Eye (tissue), 1 donor: ENCODE measurements around the gene HSD17B11.
"Not testable (repeated sequence)": the region's sequence is repeated elsewhere in the genome, so short reads cannot be mapped to it uniquely, and the experiment has no call there.

Source experiments
- DNase-seq: peaks from one replicate; pipeline ENCODE4 v3.0.0-alpha.2; 2015

The HSD17B11 gene

GRCh38 chr4:87354168-87355102 lies 36.6 kb downstream of the HSD17B11 start:
- no peak for DNase-seq

- DNase-seq = peak; percentile 68
Measured at GRCh38 chr4:87353592-87353991, 37.4 kb downstream of the HSD17B11 start.

GRCh38 chr4:87345139-87345538 lies 45.8 kb downstream of the HSD17B11 start:
- DNase-seq = peak; percentile 5

- DNase-seq = no peak
Measured at GRCh38 chr4:87342872-87343271, 48.1 kb downstream of the HSD17B11 start.

DNA sequence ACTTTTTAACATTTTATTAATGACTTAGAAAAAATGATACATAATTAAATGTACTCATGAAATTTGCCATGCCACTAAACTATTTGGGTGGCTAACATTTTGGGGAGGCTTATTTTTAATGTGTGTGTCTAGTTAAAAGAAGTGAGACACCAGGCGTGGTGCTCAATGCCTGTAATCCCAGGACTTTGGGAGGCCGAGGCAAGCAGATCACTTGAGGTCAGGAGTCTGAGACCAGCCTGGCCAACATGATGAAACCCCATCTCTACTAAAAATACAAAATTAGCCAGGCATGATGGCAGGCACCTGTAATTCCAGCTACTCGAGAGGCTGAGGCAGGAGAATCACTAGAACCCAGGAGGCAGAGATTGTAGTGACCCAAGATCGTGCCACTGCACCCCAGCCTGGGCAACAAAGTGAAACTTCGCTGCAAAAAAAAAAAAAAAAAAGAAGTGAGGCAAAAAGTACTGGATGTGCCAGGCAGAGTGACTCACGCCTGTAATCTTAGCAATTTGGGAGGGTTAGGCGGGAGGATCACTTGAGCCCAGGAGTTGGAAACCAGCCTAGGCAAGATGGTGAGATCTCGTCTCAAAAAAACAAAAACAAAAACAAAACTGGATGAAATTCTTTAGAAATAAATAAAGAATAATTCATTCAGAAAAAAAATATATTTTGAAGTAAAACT lies 48.9 kb downstream of the HSD17B11 start:
- not testable (repeated sequence) for DNase-seq

- DNase-seq = no peak
Measured at GRCh38 chr4:87339440-87339839, 51.5 kb downstream of the HSD17B11 start.

DNA sequence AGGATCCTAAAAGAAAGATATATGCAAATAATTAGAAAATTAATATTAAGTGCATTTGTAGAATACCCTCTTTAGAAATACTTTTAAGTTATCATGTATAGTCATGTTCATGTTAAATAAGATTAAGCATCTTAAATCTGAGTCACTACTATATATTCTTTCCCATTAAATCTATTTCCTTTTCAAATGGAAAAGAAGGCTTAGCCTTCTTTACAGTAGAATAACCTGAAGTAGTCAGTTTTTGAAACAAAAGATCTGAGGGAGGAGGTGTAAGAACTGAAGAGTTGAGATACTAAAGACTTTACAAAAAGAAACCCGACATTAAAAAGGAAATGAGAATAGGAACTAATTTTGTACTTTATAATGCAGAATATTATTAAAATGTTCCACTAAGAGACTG lies 53.6 kb downstream of the HSD17B11 start:
- DNase-seq = no peak

DNA sequence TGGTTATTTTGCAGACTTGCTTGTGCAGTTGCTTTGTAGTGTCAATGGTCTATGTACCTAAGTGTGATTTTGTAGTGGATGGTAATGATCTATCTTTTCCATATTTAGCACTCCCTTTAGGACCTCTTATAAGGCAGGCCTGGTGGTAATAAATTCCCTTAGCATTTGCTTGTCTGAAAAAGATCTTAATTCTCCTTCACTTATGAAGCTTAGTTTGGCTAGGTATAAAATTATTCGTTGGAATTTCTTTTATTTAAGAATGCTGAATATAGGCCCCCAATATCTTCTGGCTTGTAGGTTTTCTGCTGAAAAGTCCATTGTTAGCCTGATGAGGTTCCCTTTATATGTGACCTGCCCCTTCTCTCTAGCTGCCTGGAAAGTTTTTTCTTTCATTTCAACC lies 57.7 kb downstream of the HSD17B11 start:
- no peak for DNase-seq

- DNase-seq = no peak
Measured at GRCh38 chr4:87330761-87331160, 60.2 kb downstream of the HSD17B11 start.

DNA sequence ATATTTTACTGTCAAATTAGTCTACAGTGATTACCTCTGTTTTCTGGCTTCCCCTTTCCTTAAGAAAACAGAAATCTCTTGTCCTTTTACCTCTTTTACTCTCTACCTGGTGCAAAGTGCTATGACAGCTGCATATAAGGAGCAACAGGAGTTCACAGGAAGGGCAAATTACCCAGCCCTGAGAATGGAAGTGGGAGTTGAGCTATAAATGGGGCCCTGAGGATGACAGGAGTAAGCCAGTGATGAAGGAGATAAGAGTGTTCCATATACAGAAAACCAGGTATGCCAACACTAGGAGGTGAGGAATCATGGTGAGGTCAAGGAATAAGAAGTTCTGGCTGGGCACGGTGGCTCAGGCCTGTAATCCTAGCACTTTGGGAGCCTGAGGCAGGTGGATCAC lies 63.9 kb downstream of the HSD17B11 start:
- DNase-seq = no peak

- DNase-seq = no peak
Measured at GRCh38 chr4:87326460-87326859, 64.5 kb downstream of the HSD17B11 start.

- no peak for DNase-seq
Measured at GRCh38 chr4:87322754-87323153, 68.2 kb downstream of the HSD17B11 start, which contains the start of gene HSD17B13. HSD17B13 (minus strand) TSS chr4:87322882; CDS start chr4:87322841, 41 bp downstream.

DNA sequence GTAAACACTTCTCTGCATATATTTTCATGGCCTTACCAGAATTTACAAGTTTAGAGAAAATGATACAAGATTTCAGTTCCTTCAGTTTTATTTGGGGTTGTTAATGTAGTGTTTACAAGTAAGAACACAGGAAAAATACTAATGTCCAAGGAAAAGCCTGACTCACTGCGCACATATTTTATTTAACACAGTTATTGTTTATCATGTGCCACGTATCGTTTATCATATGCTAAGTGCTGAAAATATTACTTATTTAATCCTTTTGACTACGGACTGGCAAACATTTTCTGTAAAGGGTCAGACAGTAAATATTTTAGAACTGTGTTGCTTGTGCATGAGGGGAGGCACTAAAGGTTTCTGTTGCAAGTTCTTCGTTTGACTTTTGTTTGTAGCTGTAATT lies 69.1 kb downstream of the HSD17B11 start:
- DNase-seq = no peak

GRCh38 chr4:87317527-87317926 lies 73.5 kb downstream of the HSD17B11 start:
- DNase-seq = no peak

DNA sequence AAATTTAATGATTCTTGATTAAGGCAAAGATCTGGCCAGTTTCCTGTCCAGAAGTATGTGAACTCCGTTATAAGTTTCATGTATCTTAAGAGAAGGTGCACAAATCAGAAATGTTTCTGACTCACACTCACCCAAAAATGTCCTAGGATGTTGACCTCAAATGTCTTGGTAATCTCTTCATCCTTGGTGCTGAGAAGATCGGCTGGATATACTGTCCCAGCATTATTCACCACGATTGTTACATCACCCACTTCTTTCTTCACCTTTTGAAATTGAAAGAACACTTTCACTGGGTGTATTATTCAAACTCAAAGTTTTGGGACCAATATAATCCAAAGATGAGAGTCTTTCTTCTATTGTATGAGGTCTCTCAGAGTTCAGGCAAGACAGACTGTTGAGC lies 74.0 kb downstream of the HSD17B11 start:
- DNase-seq = no peak

DNA sequence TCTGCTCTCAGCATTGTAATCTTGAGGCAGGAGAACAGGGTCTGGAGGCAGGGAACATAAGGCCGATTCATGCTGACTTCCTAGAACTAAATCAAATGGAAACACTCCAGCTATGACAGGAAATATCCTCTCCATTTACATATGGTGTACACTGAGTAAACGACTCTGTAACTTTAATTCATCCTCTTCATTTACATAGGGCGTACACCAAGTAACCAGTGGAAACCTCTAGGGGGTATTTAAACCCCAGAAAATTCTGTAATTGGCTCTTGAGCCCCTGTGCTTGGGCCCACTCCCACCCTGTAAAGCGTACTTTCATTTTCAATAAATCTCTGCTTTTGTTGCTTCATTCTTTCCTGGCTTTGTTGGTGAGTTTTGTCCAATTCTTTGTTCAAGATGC lies 76.0 kb downstream of the HSD17B11 start:
- not testable (repeated sequence) for DNase-seq

DNA sequence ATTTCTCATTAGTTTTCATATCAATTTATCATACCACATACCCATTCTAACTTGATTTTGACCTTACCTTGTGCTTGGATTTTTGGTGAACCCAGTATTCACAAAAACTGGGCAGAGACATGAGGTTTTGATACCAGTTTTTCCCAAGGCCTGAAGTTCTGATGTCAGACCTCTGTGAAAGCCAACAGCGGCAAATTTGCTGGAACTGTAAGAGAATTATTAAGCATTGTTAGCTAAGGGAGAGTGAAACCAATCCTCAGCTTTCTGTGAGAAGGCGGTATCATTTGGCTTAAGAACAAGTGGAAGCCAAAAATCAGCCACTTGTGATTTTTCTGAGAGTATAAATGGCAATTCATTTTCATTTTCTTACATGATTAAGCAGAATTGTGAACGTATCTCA lies 77.2 kb downstream of the HSD17B11 start:
- no peak for DNase-seq

DNA sequence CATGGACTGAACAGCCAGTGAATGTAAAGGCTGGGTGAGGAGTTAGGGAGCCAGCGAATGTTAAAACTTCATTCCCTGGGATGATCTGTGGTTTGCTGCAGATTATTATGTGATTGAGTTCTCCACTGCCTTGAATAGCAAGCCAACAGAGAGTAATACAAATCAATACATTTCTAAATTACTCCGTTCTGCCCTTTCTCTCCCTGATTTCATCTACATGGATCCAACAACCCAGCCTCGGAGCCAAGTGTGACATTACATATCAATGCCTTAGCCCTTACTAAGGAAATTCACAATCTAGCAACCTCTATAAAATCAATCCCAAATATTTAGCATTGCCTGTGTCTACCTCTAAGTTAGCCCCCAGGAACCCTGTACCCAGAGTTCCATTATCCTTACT lies 79.3 kb downstream of the HSD17B11 start:
- DNase-seq = no peak

DNA sequence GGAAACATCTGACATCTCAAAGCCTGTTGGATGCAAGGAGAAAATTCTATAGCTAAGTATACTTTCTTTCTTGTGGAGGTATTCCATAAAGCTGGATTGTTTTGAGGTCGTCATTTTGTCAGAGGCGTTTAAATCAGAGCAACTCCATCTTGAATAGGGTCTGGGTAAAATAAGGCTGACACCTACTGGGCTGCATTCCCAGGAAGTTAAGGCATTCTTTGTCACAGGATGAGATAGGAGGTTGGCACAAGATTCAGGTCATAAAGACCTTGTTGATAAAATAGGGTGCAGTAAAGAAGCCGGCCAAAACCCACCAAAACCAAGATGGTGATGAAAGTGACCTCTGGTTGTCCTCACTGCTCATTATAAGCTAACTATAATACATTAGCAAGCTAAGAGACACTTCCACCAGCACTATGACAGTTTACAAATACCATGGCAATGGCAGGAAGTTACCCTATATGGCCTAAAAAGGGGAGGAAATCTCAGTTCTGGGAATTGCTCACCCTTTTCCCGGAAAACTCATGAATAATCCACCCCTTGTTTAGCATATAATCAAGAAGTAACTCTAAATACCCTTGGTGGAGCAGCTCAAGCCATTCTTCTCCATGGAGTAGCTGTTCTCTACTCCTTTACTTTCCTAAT lies 80.2 kb downstream of the HSD17B11 start:
- no peak for DNase-seq

- DNase-seq = no peak
Measured at GRCh38 chr4:87309625-87310024, 81.4 kb downstream of the HSD17B11 start.

- no peak for DNase-seq
Measured at GRCh38 chr4:87306056-87306455, 84.9 kb downstream of the HSD17B11 start.

- no peak for DNase-seq
Measured at GRCh38 chr4:87305562-87305961, 85.4 kb downstream of the HSD17B11 start.

- DNase-seq = no peak
Measured at GRCh38 chr4:87304745-87305432, 86.1 kb downstream of the HSD17B11 start.
